WTC11 (cell line): ENCODE data around the gene LRTM2. TPM values are rescaled to one million over a fixed set of nuclear protein-coding genes. Genes with fewer than 3 reads are reported as not detected.

Source experiments
- ATAC-seq: fragments of 200-7000 bp; cut with Tn5 transposase; 2 replicates; pipeline ENCODE4 v1.10.0; 2021; ENCODE audit warnings: mild to moderate bottlenecking, moderate library complexity
- CTCF ChIA-PET: fragments of 300-600 bp; sonication (Branson Sonifier 250); formaldehyde crosslinking; loops from one replicate; lab custom pipeline; 2021; ENCODE audit warnings: antibody characterized with exemption; lab: Charles Lee
- POLR2A ChIA-PET: fragments of 350-600 bp; sonication (Branson Sonifier 250); formaldehyde crosslinking; loops from one replicate; lab custom pipeline; 2021; ENCODE audit warnings: antibody characterized with exemption; lab: Charles Lee
- DNase-seq: peaks from one replicate; pipeline ENCODE4 v3.0.0; 2021; ENCODE audit warnings: low spot score
- H3K27ac Mint-ChIP-seq: 2 replicates; pipeline ENCODE4 v1.8.0; 2021; ENCODE audit warnings: mixed read lengths
- H3K27me3 Mint-ChIP-seq: 2 replicates; pipeline ENCODE4 v1.8.0; 2021; ENCODE audit warnings: low read depth, mild to moderate bottlenecking, moderate library complexity, mixed read lengths
- H3K36me3 Mint-ChIP-seq: 2 replicates; pipeline ENCODE4 v1.8.0; 2021; ENCODE audit warnings: mixed read lengths
- H3K4me1 Mint-ChIP-seq: 2 replicates; pipeline ENCODE4 v1.8.0; 2022; ENCODE audit warnings: mixed read lengths
- H3K4me3 Mint-ChIP-seq: 2 replicates; pipeline ENCODE4 v1.8.0; 2021; ENCODE audit warnings: mild to moderate bottlenecking, moderate library complexity, mixed read lengths
- H3K9me3 Mint-ChIP-seq: 2 replicates; pipeline ENCODE4 v1.8.0; 2021; ENCODE audit warnings: mixed read lengths
- CREM ChIP-seq: sonication (generic); formaldehyde crosslinking; IDR thresholded peaks from 2 replicates; pipeline ENCODE4 v1.8.1; 2022; ENCODE audit warnings: mild to moderate bottlenecking, missing genetic modification reagents, moderate library complexity
- ESRRA ChIP-seq: sonication (generic); formaldehyde crosslinking; IDR thresholded peaks from 2 replicates; pipeline ENCODE4 v1.8.1; 2022; ENCODE audit warnings: mild to moderate bottlenecking, missing genetic modification reagents, borderline replicate concordance
- FOXK1 ChIP-seq: sonication (generic); formaldehyde crosslinking; IDR thresholded peaks from 2 replicates; pipeline ENCODE4 v1.8.0; 2022; ENCODE audit warnings: mild to moderate bottlenecking, moderate library complexity, missing genetic modification reagents
- FOXP1 ChIP-seq: sonication (generic); formaldehyde crosslinking; IDR thresholded peaks from 2 replicates; pipeline ENCODE4 v1.8.0; 2022; ENCODE audit warnings: missing genetic modification reagents, mild to moderate bottlenecking, moderate library complexity, borderline replicate concordance
- SP1 ChIP-seq: sonication (generic); formaldehyde crosslinking; conservative IDR thresholded peaks from 2 replicates; pipeline ENCODE4 v1.8.1; 2022; ENCODE audit warnings: missing genetic modification reagents
- TP53 ChIP-seq: sonication (generic); formaldehyde crosslinking; IDR thresholded peaks from 2 replicates; pipeline ENCODE4 v1.8.1; 2023; ENCODE audit warnings: mild to moderate bottlenecking, missing genetic modification reagents
- ZBTB21 ChIP-seq: sonication (generic); formaldehyde crosslinking; IDR thresholded peaks from 2 replicates; pipeline ENCODE4 v1.8.1; 2023; ENCODE audit warnings: mild to moderate bottlenecking, missing genetic modification reagents, borderline replicate concordance
- ZNF121 ChIP-seq: sonication (generic); formaldehyde crosslinking; IDR thresholded peaks from 2 replicates; pipeline ENCODE4 v1.8.0; 2023; ENCODE audit warnings: missing genetic modification reagents
- ZNF219 ChIP-seq: sonication (generic); formaldehyde crosslinking; IDR thresholded peaks from 2 replicates; pipeline ENCODE4 v1.8.0; 2023; ENCODE audit warnings: missing genetic modification reagents, mild to moderate bottlenecking, borderline replicate concordance
- ZNF232 ChIP-seq: sonication (generic); formaldehyde crosslinking; IDR thresholded peaks from 2 replicates; pipeline ENCODE4 v1.8.0; 2022; ENCODE audit warnings: mild to moderate bottlenecking, missing genetic modification reagents
- total RNA-seq: library from RNA; stranded (reverse); gene quantifications from 3 replicates; pipeline ENCODE4 v1.2.3, GENCODE V29; 2021
- TF ChIP-seq, protein P1 (sequence below): sonication (generic); formaldehyde crosslinking; IDR thresholded peaks from 2 replicates; pipeline ENCODE4 v1.8.1; 2023; ENCODE audit warnings: mild to moderate bottlenecking, missing genetic modification reagents
- TF ChIP-seq, protein P2 (sequence below): fragments of 200-600 bp; IDR thresholded peaks from 2 replicates; pipeline ENCODE4 v1.8.0; 2022; ENCODE audit warnings: antibody characterized with exemption
- TF ChIP-seq, protein P3 (sequence below): sonication (generic); formaldehyde crosslinking; IDR thresholded peaks from 2 replicates; pipeline ENCODE4 v1.8.0; 2022; ENCODE audit warnings: missing genetic modification reagents
- TF ChIP-seq, protein P4 (sequence below): fragments of 250-450 bp; sonication (Bioruptor Pico); IDR thresholded peaks from 2 replicates; pipeline ENCODE4 v1.9.0; 2021; ENCODE audit warnings: mild to moderate bottlenecking
- TF ChIP-seq, protein P5 (sequence below): fragments of 250-450 bp; sonication (Bioruptor Pico); IDR thresholded peaks from 2 replicates; pipeline ENCODE4 v1.9.0; 2021; ENCODE audit warnings: mild to moderate bottlenecking
- TF ChIP-seq, protein P6 (sequence below): sonication (generic); formaldehyde crosslinking; IDR thresholded peaks from 2 replicates; pipeline ENCODE4 v1.8.1; 2022; ENCODE audit warnings: low read depth, missing genetic modification reagents, borderline replicate concordance
- TF ChIP-seq, protein P7 (sequence below): sonication (generic); formaldehyde crosslinking; IDR thresholded peaks from 2 replicates; pipeline ENCODE4 v1.8.1; 2023; ENCODE audit warnings: mild to moderate bottlenecking, moderate library complexity, missing genetic modification reagents
- TF ChIP-seq, protein P8 (sequence below): sonication (generic); formaldehyde crosslinking; IDR thresholded peaks from 2 replicates; pipeline ENCODE4 v1.8.1; 2022; ENCODE audit warnings: mild to moderate bottlenecking, moderate library complexity, missing genetic modification reagents
- TF ChIP-seq, protein P9 (sequence below): sonication (generic); formaldehyde crosslinking; IDR thresholded peaks from 2 replicates; pipeline ENCODE4 v1.8.1; 2023; ENCODE audit warnings: mild to moderate bottlenecking, missing genetic modification reagents, moderate library complexity

Gene LRTM2
- total RNA-seq, 1 experiment from 2014 or later, result 0.66 TPM

DNA sequence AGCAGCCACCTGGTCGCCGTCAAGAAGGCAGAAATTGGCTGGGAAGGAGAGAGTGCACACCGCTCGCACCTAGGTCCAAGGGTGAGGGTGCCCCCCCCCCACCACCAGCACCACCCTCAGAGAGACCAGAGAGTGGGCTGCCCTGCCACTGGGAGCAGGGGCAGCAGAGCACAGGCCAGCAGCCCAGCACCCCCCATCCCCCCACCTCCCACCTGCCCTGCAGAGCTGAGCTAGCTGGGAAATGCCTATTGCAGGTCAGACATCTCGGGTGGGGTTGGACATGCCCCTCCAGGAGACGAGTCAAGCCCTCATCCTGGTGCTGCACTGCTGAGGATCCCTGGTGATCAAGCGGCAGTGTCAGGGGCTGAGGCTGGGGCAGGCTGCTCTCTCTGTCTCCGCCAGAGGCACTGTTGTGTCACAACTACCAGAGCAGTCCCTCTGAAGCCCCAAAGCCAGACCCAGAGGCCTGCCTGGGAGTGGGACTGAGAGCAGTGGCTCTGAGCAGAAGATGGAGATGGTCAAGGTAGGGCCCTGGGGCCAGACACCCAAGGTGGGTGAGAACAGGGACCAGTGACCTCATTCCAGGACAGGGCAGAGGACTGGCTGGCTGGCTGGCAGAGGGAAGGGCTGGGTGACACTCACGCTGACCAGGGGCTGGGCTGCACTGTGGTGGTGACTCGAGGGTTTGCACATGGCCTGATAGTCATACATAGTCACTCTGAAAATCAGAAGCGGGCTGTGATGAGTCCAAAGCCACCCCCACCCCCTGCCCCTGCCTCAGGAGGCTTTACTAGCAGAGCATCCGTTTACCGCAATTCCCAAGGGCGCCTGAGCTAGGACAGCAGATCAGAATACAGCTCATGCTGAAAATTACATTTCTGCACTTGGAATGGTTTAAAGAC is 19.7 kb upstream of the LRTM2 start:
- DNase-seq, result peak; percentile 48
- ATAC-seq, result peak; percentile 46

More for the DNA sequence above, 19.7 kb upstream of the LRTM2 start:
- no peaks in the 10 kb centered on the region; the same call in 1 of the 2 replicates for H3K27me3 Mint-ChIP-seq
- ChIA-PET CTCF (interaction anchor here (0.8 to 3.4 kb wide), 8 partner anchors 9 to 148 kb away, joined by 3 to 36 read pairs (median 3); partner anchors contain the start of gene CACNA2D4), POLR2A (interaction anchor here (0.6 kb wide), 1 partner anchor 1355 kb away, joined by 4 read pairs; no protein-coding TSS in a partner anchor)
- H3K4me3 Mint-ChIP-seq, result no peak overlapping the region
- 0 out of 2 replicates have a peak, but pooled peaks cover 3% of the 10 kb centered on the region for H3K9me3 Mint-ChIP-seq
- H3K4me1 Mint-ChIP-seq, result peaks cover 6% of the 10 kb centered on the region
- no peaks in the 10 kb centered on the region for H3K36me3 Mint-ChIP-seq
- H3K27ac Mint-ChIP-seq, result no peak overlapping the region
- TF ChIP-seq, protein P1, sequence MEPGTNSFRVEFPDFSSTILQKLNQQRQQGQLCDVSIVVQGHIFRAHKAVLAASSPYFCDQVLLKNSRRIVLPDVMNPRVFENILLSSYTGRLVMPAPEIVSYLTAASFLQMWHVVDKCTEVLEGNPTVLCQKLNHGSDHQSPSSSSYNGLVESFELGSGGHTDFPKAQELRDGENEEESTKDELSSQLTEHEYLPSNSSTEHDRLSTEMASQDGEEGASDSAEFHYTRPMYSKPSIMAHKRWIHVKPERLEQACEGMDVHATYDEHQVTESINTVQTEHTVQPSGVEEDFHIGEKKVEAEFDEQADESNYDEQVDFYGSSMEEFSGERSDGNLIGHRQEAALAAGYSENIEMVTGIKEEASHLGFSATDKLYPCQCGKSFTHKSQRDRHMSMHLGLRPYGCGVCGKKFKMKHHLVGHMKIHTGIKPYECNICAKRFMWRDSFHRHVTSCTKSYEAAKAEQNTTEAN (CRISPR knock-in tag), result no peak
- no peak for TF ChIP-seq ZNF219
- TF ChIP-seq, protein P2, sequence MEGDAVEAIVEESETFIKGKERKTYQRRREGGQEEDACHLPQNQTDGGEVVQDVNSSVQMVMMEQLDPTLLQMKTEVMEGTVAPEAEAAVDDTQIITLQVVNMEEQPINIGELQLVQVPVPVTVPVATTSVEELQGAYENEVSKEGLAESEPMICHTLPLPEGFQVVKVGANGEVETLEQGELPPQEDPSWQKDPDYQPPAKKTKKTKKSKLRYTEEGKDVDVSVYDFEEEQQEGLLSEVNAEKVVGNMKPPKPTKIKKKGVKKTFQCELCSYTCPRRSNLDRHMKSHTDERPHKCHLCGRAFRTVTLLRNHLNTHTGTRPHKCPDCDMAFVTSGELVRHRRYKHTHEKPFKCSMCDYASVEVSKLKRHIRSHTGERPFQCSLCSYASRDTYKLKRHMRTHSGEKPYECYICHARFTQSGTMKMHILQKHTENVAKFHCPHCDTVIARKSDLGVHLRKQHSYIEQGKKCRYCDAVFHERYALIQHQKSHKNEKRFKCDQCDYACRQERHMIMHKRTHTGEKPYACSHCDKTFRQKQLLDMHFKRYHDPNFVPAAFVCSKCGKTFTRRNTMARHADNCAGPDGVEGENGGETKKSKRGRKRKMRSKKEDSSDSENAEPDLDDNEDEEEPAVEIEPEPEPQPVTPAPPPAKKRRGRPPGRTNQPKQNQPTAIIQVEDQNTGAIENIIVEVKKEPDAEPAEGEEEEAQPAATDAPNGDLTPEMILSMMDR, result no peak
- no peak for TF ChIP-seq ZNF121 (CRISPR knock-in tag)
- no peak for TF ChIP-seq ZBTB21 (CRISPR knock-in tag)
- TF ChIP-seq, protein P3, sequence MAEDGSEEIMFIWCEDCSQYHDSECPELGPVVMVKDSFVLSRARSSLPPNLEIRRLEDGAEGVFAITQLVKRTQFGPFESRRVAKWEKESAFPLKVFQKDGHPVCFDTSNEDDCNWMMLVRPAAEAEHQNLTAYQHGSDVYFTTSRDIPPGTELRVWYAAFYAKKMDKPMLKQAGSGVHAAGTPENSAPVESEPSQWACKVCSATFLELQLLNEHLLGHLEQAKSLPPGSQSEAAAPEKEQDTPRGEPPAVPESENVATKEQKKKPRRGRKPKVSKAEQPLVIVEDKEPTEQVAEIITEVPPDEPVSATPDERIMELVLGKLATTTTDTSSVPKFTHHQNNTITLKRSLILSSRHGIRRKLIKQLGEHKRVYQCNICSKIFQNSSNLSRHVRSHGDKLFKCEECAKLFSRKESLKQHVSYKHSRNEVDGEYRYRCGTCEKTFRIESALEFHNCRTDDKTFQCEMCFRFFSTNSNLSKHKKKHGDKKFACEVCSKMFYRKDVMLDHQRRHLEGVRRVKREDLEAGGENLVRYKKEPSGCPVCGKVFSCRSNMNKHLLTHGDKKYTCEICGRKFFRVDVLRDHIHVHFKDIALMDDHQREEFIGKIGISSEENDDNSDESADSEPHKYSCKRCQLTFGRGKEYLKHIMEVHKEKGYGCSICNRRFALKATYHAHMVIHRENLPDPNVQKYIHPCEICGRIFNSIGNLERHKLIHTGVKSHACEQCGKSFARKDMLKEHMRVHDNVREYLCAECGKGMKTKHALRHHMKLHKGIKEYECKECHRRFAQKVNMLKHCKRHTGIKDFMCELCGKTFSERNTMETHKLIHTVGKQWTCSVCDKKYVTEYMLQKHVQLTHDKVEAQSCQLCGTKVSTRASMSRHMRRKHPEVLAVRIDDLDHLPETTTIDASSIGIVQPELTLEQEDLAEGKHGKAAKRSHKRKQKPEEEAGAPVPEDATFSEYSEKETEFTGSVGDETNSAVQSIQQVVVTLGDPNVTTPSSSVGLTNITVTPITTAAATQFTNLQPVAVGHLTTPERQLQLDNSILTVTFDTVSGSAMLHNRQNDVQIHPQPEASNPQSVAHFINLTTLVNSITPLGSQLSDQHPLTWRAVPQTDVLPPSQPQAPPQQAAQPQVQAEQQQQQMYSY (CRISPR knock-in tag), result no peak
- TF ChIP-seq, protein P4, sequence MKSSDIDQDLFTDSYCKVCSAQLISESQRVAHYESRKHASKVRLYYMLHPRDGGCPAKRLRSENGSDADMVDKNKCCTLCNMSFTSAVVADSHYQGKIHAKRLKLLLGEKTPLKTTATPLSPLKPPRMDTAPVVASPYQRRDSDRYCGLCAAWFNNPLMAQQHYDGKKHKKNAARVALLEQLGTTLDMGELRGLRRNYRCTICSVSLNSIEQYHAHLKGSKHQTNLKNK (CRISPR knock-in tag), result no peak
- TF ChIP-seq, protein P5, sequence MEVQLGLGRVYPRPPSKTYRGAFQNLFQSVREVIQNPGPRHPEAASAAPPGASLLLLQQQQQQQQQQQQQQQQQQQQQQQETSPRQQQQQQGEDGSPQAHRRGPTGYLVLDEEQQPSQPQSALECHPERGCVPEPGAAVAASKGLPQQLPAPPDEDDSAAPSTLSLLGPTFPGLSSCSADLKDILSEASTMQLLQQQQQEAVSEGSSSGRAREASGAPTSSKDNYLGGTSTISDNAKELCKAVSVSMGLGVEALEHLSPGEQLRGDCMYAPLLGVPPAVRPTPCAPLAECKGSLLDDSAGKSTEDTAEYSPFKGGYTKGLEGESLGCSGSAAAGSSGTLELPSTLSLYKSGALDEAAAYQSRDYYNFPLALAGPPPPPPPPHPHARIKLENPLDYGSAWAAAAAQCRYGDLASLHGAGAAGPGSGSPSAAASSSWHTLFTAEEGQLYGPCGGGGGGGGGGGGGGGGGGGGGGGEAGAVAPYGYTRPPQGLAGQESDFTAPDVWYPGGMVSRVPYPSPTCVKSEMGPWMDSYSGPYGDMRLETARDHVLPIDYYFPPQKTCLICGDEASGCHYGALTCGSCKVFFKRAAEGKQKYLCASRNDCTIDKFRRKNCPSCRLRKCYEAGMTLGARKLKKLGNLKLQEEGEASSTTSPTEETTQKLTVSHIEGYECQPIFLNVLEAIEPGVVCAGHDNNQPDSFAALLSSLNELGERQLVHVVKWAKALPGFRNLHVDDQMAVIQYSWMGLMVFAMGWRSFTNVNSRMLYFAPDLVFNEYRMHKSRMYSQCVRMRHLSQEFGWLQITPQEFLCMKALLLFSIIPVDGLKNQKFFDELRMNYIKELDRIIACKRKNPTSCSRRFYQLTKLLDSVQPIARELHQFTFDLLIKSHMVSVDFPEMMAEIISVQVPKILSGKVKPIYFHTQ (CRISPR knock-in tag), result no peak
- no peak for TF ChIP-seq FOXP1 (CRISPR knock-in tag)
- TF ChIP-seq, protein P6, sequence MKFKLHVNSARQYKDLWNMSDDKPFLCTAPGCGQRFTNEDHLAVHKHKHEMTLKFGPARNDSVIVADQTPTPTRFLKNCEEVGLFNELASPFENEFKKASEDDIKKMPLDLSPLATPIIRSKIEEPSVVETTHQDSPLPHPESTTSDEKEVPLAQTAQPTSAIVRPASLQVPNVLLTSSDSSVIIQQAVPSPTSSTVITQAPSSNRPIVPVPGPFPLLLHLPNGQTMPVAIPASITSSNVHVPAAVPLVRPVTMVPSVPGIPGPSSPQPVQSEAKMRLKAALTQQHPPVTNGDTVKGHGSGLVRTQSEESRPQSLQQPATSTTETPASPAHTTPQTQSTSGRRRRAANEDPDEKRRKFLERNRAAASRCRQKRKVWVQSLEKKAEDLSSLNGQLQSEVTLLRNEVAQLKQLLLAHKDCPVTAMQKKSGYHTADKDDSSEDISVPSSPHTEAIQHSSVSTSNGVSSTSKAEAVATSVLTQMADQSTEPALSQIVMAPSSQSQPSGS (CRISPR knock-in tag), result no peak
- TF ChIP-seq, protein P7, sequence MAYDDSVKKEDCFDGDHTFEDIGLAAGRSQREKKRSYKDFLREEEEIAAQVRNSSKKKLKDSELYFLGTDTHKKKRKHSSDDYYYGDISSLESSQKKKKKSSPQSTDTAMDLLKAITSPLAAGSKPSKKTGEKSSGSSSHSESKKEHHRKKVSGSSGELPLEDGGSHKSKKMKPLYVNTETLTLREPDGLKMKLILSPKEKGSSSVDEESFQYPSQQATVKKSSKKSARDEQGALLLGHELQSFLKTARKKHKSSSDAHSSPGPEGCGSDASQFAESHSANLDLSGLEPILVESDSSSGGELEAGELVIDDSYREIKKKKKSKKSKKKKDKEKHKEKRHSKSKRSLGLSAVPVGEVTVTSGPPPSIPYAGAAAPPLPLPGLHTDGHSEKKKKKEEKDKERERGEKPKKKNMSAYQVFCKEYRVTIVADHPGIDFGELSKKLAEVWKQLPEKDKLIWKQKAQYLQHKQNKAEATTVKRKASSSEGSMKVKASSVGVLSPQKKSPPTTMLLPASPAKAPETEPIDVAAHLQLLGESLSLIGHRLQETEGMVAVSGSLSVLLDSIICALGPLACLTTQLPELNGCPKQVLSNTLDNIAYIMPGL (CRISPR knock-in tag), result no peak
- TF ChIP-seq FOXK1, result no peak
- TF ChIP-seq SP1, result no peak
- TF ChIP-seq, protein P8, sequence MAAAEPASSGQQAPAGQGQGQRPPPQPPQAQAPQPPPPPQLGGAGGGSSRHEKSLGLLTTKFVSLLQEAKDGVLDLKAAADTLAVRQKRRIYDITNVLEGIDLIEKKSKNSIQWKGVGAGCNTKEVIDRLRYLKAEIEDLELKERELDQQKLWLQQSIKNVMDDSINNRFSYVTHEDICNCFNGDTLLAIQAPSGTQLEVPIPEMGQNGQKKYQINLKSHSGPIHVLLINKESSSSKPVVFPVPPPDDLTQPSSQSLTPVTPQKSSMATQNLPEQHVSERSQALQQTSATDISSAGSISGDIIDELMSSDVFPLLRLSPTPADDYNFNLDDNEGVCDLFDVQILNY, result no peak
- no peak for TF ChIP-seq CREM
- no peak for TF ChIP-seq ESRRA (CRISPR knock-in tag)
- TF ChIP-seq, protein P9, sequence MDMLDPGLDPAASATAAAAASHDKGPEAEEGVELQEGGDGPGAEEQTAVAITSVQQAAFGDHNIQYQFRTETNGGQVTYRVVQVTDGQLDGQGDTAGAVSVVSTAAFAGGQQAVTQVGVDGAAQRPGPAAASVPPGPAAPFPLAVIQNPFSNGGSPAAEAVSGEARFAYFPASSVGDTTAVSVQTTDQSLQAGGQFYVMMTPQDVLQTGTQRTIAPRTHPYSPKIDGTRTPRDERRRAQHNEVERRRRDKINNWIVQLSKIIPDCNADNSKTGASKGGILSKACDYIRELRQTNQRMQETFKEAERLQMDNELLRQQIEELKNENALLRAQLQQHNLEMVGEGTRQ (CRISPR knock-in tag), result no peak
- no peak for TF ChIP-seq ZNF232 (CRISPR knock-in tag)
- no peak for TF ChIP-seq TP53 (CRISPR knock-in tag)
